Fibroblast of the aortic adventitia (primary cell): ENCODE measurements around the gene MAPK14. TPM values are rescaled to one million over a fixed set of nuclear protein-coding genes. Genes with fewer than 3 reads are reported as not detected.
A peak's percentile ranks its signal among the peaks of the same experiment; 100 is the strongest.

Experiments
- DNase-seq: peaks from one replicate; pipeline ENCODE4 v3.0.0-alpha.2; 2010; ENCODE audit warnings: low read depth
- H3K4me3 ChIP-seq: 2 replicates; pipeline ENCODE4 v1.5.1; 2011; ENCODE audit warnings: low read depth, mild to moderate bottlenecking, control low read depth, low read length, moderate library complexity
- total RNA-seq: library from RNA; depleted of rRNA; stranded (reverse); fragments of >200 nt; gene quantifications from 2 replicates; pipeline ENCODE4 v1.2.3, GENCODE V29; 2012; ENCODE audit warnings: low replicate concordance
- TF ChIP-seq, protein P1 (sequence below): IDR thresholded peaks from 2 replicates; pipeline ENCODE4 v1.5.1; 2011; ENCODE audit warnings: mild to moderate bottlenecking, low read length, control low read depth, inconsistent platforms; ENCODE audit not compliant: insufficient read depth

MAPK14 gene
- total RNA-seq, 1 donor: 72.5 TPM

DNA sequence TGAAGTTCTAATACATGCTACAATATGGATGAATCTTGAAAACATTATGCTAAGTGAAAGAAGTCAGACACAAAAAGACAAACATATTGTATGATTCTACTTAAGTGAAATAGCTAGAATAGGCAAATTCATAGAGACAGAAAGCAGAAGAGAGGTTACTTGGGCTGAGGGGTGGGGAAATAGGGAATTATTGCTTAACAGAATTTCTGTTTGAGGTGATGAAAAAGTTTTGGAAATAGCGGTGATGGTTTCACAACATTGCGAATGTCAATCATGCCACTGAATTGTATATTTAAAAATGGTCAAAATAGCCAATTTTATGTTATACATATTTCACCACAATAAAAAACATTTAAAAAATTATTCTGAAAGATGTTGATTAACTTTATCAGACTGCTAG, 9.3 kb upstream of the MAPK14 start:
- DNase-seq: no peak
- no peak overlapping the region for H3K4me3 ChIP-seq
- TF ChIP-seq, protein P1, sequence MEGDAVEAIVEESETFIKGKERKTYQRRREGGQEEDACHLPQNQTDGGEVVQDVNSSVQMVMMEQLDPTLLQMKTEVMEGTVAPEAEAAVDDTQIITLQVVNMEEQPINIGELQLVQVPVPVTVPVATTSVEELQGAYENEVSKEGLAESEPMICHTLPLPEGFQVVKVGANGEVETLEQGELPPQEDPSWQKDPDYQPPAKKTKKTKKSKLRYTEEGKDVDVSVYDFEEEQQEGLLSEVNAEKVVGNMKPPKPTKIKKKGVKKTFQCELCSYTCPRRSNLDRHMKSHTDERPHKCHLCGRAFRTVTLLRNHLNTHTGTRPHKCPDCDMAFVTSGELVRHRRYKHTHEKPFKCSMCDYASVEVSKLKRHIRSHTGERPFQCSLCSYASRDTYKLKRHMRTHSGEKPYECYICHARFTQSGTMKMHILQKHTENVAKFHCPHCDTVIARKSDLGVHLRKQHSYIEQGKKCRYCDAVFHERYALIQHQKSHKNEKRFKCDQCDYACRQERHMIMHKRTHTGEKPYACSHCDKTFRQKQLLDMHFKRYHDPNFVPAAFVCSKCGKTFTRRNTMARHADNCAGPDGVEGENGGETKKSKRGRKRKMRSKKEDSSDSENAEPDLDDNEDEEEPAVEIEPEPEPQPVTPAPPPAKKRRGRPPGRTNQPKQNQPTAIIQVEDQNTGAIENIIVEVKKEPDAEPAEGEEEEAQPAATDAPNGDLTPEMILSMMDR: no peak

GRCh38 chr6:36019167-36019566, 8.4 kb upstream of the MAPK14 start:
- H3K4me3 ChIP-seq: no peak overlapping the region
- DNase-seq: no peak
- TF ChIP-seq, protein P1: no peak

GRCh38 chr6:36020154-36020553, 7.5 kb upstream of the MAPK14 start:
- DNase-seq: no peak
- TF ChIP-seq, protein P1: no peak
- H3K4me3 ChIP-seq: no peak overlapping the region

DNA sequence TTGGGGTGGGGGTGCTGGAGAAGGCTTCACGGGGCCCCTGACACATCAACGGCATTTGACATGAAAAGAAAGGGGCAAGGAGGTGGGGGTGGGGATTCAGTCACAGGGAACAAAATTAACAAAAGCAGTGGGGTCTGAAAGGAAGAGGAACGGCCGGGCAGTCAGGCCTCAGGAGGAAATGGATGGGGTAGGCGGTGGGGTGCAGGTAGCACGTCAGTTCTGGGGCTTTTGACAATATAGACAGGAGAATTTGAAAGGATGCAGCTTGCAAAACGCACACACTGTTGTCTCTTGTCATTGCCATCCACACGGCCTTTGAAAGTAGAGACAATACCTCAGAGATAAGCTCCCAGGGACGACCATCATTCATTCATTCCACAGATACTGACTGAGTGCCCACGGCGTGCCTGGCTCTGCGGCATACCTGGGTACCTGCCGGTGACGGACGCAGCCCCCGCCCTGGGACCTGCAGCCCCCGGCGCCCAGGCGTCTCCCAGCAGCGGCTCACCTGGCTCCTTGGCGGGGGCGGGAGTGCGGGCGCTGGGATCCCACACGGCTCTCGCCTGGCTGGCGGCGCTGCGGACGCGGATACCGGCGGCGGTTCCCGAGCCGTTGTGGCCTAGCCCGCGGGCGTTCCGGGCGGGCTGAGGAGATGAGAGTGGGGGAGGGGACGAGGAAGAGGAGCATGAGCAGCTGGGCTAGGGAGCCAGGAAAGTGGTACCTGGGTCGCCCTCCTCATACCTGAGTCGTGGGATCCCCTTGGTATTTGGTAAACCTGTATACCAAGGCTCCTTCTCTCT, 3.4 kb upstream of the MAPK14 start, which contains the start of gene SLC26A8:
Gene SLC26A8, minus strand, starts transcription at position 646 of the 800 bp plus-strand sequence. CDS start 4,934 bp downstream, outside the sequence.
- no peak for DNase-seq
- TF ChIP-seq, protein P1: no peak
- no peak within 1 kb of the TSS for H3K4me3 ChIP-seq

DNA sequence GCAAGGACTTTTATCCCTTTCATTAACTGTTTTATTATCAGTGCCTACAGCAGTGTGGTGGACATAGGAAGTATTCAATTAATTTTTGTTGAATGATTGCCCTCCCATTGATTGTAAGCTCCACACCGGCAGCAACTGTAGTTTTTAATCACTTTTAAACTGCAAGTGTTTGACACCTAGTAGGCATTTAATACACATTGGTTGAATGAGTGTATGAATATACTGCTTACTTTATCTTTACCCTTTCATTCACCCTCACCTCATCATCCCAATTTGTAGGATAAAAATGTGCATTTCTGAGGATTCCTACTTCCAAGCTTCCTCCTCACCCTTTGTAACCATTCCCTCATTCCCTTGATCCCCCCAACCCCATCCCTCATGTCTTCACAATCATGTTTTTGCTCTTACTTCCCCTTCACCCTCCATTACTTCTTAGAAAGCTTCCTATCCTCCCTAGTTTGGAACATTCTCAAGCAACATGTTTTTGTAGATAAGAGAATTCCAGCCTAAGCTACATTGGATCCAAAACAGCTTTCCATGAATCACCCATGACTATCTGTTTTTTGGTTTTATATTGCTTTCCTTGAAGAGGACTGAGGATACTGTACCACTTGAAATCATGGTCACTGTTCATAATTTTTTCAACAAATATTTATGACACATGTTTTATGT, 2.2 kb upstream of the MAPK14 start:
- H3K4me3 ChIP-seq: no peak overlapping the region
- peak; percentile 88 for DNase-seq
- TF ChIP-seq, protein P1: no peak

- DNase-seq: peak; percentile 83
- H3K4me3 ChIP-seq: no peak overlapping the region
- TF ChIP-seq, protein P1: no peak
These were observed 1.7 kb upstream of the MAPK14 start for GRCh38 chr6:36025932-36026327.
